Adipose tissue (tissue), 3 donors: ENCODE measurements around the gene FTCD. TPM values are rescaled to one million over a fixed set of nuclear protein-coding genes. Genes with fewer than 3 reads are reported as not detected.
"Not testable (repeated sequence)": the region's sequence is repeated elsewhere in the genome, so short reads cannot be mapped to it uniquely, and the experiment has no call there.

Experiments used
- H3K27ac ChIP-seq: one replicate; pipeline ENCODE4 v1.5.1; 2013; ENCODE audit warnings: low read depth, low read length
- WGBS, 3 donors: extraction: QIAGEN DNeasy Blood & Tissue Kit; methylation state at CpG; one replicate each; pipeline ENCODE4 v1.1.7; 2013; 5-methylcytosine and 5-hydroxymethylcytosine counted together
- polyA plus RNA-seq, 3 donors: library from polyadenylated mRNA; stranded (reverse); fragments of 200-250 nt; gene quantifications; one replicate each; pipeline ENCODE4 v1.2.3, GENCODE V29; 2013
- donor health status: healthy with polysubstance abuse.
- donor health status: Bipolar disorder and iron deficiency.
- donor health status: healthy.

The FTCD gene
- polyA plus RNA-seq, 3 donors = 0.16 to 0.38 (median 0.34) TPM

DNA sequence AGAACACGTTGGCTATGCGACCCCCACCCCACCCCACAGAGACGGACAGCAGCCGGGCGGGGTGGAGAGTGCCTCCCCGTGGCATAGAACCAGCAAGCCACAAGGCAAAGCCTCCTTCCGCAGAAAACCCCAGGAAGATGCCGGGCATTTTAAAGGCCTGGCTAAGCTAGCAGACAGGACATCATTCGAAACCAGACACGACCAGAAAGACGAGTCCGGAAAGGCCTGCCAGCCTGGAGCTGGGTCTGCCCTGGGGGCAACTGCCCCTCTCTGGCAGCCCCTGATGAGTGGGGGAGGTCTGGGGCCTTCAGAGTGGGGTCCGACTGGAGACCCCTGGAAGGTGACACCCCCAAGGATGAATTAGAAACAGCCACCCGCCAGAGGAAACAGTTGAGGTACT is 8.5 kb downstream of the FTCD start:
- no peak overlapping the region for H3K27ac ChIP-seq
- WGBS, 3 donors = 73 to 82% (median 76%) methylated on average over 14 of the region's 14 CpGs

- WGBS, 3 donors = 89 to 91% (median 90%) methylated on average over 43 to 60 of the region's 60 CpGs
- H3K27ac ChIP-seq = no peak overlapping the region
Measured at GRCh38 chr21:46145840-46146691, 9.3 kb downstream of the FTCD start.

GRCh38 chr21:46145159-46145839 is 10.1 kb downstream of the FTCD start:
- 87 to 96% (median 95%) methylated on average over 21 to 51 of the region's 51 CpGs for WGBS, 3 donors
- H3K27ac ChIP-seq = no peak overlapping the region

DNA sequence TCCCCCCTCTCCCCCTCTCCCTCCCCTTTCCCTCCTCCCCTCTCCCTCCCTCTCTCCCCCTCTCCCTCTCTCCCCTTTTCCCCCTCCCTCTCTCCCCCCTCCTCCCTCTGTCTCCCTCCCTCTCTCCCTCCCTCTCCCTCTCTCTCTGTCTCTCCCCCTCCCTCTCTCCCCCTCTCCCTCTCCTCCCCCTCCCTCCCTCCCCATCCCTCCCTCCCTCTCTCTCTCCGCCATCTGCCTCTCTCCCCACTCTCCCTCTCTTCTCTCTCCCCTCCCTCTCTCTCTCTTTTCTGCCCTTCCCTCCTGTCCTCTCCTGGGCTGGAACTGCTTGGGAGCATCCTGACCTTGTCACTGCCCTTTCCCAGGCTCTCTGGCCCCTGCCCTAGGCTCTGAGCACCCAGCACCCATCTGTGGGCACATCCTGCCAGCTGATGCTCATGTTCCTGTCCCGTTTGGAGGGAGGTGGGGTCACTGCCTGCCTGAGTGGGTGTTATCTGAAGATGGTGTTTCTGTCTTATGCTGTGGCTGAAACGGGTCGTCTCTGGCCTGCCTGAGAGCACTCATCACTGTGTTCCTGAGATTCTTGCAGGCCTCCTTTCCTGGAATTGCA is 10.8 kb downstream of the FTCD start:
- WGBS, 3 donors = 52 to 58% (median 56%) methylated on average over 4 of the region's 4 CpGs
- H3K27ac ChIP-seq = no peak overlapping the region

DNA sequence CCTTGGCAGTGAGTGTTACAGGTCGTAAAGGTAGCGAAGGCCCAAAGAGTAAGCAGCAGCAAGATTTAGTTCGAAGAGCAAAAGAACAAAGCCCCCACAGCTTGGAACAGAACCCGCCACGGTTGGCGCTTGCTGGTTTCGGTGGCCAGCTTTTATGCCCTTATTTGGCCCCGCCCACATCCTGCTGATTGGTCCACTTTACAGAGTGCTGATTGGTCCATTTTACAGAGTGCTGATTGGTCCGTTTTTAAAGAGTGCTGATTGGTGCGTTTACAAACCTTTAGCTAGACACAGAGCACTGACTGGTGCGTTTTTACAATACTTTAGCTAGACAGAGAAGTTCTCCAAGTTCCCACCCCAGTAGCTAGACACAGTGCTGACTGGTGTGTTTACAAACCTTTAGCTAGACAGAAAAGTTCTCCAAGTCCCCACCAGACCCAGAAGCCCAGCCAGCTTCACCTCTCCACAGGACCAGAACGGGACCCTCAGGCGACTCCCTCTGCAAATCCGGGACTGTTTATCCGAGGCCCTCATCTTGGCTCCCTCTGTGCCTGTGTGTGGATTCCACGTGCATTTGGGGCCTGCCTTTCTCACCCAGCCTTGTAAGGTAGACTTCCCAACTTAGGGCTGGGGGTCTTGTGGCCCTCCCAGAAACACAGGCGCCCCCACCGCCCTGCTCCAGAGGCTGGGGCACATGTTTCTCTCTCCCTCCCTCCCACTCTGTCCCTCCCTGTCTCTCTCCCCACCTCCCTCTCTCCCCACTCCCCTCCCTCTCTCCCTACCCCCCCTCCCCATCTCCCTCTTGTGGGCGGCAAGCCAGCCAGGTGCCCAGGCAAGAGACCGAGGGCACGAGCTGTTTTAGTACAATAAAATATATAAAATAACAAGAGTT is 12.6 kb downstream of the FTCD start:
- whole genome bisulfite sequencing, 3 donors = 75 to 87% (median 86%) methylated on average over 21 of the region's 21 CpGs
- H3K27ac ChIP-seq = no peak overlapping the region

DNA sequence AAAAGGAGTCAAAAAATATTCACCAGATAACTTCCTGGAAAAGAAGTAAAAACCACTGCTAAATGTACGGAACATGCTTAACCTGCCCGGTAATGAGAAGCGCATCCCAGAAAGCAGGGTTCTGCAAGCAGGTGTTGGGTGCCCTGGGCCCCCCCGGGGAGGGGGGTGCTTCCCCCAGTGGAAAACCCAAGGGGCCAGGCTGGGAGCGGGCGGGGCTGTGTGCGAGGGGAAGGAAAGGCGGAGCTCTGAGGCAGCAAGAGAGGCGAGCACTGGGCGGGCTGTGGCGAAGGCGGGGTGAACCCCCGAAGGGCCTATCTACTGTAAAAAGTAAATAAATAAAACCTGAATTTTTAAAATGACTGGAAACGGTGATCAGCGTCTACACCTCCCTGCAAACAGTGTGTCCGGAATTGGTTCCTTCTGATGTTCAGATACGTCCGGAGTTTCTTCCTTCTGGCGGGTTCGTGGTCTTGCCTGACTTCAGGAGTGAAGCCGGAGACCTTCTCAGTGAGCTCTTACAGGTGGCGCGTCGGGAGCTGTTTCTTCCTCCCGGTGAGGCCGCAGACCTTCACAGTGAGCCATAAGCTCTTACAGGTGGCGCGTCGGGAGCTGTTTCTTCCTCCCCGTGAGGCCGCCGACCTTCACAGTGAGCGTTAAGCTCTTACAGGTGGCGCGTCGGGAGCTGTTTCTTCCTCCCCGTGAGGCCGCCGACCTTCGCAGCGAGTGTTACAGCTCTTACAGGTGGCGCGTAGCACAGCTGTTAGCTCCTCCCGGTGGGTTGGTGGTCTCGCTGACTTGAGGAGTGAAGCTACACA is 13.4 kb downstream of the FTCD start:
- H3K27ac ChIP-seq = no peak overlapping the region
- 89 to 90% (median 90%) methylated on average over 45 of the region's 45 CpGs for WGBS, 3 donors

DNA sequence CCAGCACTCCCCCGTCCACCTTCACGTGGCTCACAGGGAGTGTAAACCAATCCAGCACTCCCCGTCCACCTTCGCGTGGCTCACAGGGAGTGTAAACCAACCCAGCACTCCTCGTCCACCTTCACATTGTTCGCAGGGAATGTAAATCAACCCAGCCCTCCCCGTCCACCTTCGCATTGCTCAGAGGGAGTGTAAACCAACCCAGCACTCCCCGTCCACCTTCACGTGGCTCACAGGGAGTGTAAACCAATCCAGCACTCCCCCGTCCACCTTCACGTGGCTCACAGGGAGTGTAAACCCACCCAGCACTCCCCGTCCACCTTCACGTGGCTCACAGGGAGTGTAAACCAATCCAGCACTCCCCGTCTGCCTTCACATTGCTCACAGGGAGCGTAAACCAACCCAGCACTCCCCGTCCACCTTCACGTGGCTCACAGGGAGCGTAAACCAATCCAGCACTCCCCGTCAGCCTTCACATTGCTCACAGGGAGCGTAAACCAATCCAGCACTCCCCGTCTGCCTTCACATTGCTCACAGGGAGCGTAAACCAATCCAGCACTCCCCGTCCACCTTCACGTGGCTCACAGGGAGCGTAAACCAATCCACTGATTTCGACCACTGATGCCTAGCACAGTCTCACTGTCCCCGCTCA is 14.9 kb downstream of the FTCD start:
- WGBS, 3 donors = 40 to 61% (median 52%) methylated on average over 29 of the region's 29 CpGs
- not testable (repeated sequence) for H3K27ac ChIP-seq

GRCh38 chr21:46139686-46140085 is 15.7 kb downstream of the FTCD start:
- WGBS, 3 donors = 83 to 96% (median 96%) methylated on average over 15 of the region's 15 CpGs
- H3K27ac ChIP-seq = no peak overlapping the region

GRCh38 chr21:46138383-46138970 is 16.9 kb downstream of the FTCD start:
- 82 to 86% (median 86%) methylated on average over 28 of the region's 28 CpGs for WGBS, 3 donors
- H3K27ac ChIP-seq = no peak overlapping the region

DNA sequence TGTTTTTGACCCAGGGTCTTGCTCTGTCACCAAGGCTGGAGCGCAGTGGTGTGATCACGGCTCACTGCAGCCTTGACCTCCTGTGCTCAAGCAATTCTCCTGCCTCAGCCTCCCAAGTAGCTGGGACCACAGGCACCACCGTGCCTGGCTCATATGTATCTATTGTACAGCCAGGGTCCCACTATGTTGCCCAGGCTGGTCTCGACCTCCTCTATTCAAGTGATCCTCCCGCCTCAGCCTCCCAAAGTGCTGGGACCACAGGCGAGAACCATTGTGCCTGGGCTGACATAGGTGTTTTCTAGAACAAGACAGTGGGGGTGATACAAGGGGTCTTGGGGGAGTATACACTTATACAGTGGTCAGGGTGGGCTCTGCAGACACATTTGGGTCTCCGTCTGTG is 17.5 kb downstream of the FTCD start:
- H3K27ac ChIP-seq = no peak overlapping the region
- WGBS, 3 donors = 78 to 92% (median 79%) methylated on average over 7 of the region's 7 CpGs

- 58 to 80% (median 78%) methylated on average over 22 of the region's 22 CpGs for WGBS, 3 donors
Measured at GRCh38 chr21:46136739-46137349, 18.5 kb downstream of the FTCD start.

GRCh38 chr21:46135782-46136395 is 19.5 kb downstream of the FTCD start:
- 29 to 75% (median 62%) methylated on average over 5 to 7 of the region's 7 CpGs for WGBS, 3 donors
- H3K27ac ChIP-seq = no peak overlapping the region

More at GRCh38 chr21:46136739-46137349, 18.5 kb downstream of the FTCD start:
- H3K27ac ChIP-seq = no peak overlapping the region

- 93 to 96% (median 94%) methylated on average over 82 to 85 of the region's 85 CpGs for WGBS, 3 donors
- H3K27ac ChIP-seq = no peak overlapping the region
Measured at GRCh38 chr21:46131838-46132651, 23.3 kb downstream of the FTCD start.

DNA sequence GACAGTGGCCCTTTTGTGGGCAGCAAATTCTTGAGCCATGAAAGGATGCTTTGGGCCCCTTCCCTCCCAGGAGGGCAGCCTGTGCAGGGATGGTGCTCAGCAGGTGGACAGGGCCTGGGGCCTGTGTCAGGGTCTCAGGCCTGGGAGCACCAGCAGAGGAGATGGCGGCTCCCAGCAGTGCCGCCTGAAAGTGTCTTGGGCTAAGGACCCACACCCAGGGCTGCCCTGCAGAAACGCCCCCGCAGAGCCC is 23.9 kb downstream of the FTCD start:
- no peak overlapping the region for H3K27ac ChIP-seq
- 78 to 94% (median 92%) methylated on average over 4 of the region's 4 CpGs for WGBS, 3 donors

DNA sequence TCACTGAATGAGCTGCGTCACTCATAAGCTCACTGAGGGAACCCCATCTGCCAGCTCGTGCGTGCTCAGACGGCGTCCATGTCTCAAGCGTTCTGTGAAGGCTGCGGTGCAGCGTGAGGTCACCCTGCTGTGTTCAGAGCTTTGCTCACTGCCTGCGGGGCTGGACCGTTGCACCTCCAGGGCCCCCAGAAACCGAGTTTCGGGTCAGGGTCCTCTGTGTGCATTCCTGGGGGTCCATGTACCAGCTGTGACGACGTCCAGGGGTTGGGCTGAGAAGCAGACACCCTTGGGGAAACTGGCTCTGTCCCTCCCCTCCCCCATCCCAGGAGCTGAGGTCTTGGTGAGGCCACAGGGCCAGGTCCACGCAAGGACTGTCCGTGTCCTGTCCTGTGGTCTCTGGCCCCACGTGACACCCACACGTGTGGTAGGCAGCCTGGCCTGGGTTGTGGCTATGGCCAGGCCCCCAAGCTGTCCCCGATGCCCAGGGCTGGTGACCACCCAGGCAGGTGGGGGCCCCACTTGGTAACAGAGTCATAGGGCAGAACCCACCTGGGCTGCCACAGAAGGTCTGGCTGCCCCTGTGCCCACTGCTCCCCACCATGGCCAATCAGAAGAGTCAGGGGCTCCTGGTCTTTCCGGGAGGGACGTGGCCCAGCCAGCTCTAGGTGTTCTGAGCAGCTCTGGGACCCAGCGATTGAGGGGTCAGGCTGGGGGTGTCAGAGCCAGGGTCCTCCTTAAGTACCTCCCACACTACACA is 24.4 kb downstream of the FTCD start:
- WGBS, 3 donors = 57 to 72% (median 61%) methylated on average over 22 of the region's 22 CpGs
- no peak overlapping the region for H3K27ac ChIP-seq
